ENCODE data around the gene BRD4.

The BRD4 gene

DNA sequence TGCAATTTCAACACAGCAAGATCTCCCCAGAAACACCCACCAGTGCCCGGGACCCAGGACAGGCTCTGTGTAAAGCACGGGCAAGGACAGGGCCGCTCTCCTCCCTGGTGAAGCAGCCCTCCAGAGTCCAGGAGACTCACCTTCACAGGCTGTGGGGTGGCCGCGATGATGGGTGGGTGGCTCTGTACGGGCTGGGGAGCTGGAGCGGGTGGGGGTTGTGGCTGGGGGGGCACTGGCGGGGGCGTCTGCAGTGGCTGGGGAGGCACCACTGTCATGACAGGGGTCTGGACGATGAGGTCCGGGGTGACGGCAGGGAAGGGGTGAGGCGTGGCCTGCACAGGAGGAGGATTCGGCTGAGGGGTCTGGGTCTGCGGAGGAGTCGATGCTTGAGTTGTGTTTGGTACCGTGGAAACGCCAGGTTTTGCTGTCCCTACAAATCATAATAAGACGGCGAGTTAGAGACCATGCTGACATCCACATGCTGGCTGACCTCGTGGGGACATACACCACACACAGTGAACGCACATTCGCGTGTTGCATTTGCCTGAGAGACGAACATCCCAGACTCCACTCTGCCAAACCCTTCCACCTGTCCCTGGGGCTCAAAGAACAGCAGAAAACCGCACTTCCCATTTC lies 67.0 kb downstream of the BRD4 start:
- DNase-seq (ENCODE audit: insufficient read length, low spot score) = no peak
- no peak for FAIRE-seq
- TF ChIP-seq POLR2A (IDR thresholded peaks at IDR 0.05; ENCODE audit: low read depth, low read length) = no peak

DNA sequence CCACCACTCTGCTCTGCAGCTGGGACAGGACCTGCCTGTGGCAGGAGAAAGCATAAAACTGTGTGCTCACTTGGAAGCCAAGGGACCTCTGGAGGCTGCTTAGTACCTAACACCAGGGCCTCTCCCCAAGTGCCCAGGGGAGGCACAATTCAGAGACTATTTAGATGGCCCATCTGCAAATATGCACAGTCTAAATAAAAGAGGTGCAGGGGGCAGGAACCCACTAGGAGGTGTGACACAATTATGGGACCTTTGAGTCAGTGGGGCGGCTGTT lies 67.5 kb downstream of the BRD4 start:
- DNase-seq (ENCODE audit: insufficient read length, low spot score) (no peak), FAIRE-seq (no peak)
- no peak for TF ChIP-seq POLR2A (IDR thresholded peaks at IDR 0.05; ENCODE audit: low read depth, low read length)

DNA sequence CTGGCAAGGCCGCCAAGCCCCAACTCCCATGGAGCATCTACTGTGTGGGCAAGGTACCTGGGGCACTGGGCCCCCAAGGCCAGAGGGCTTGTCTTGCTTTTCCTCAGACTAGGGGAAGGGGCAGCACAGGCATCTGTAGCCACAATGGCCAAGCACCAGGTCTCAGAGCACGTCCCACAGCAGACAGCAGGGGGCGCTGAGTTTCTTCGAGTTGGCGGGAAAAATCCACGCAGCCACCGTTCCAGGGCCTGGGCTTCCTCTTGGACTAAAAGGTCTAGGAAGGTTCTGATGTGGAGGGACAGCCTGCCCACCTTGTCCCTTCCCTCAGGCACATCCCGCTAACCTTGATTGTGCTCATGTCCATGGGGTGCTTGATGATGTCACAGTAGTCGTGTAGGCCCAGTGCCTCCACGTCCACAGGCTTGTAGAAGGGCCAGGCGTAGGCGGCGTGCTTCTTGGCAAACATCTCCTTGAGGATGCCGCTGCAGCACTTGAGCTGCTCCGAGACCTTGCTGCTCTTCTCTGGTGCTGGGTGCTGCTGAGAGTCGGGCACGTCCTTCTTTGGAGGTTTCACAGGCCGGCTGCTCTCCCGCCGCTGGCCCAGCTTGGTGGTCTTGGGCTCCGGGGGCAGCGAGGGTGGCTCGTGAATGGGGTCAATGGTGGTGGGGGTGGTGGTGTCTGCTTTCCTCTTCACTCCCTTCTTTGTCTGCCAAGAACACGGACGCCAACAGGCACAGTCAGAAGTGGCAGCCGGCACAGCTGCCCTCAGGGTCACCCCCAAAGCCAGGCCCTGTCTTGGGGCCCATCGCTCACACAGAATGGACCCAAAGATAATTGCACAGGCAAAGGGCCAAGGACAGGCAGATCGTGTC lies 68.0 kb downstream of the BRD4 start:
- no peak for TF ChIP-seq POLR2A (IDR thresholded peaks at IDR 0.05; ENCODE audit: low read depth, low read length)
- DNase-seq (ENCODE audit: insufficient read length, low spot score) (no peak), FAIRE-seq (no peak)

DNA sequence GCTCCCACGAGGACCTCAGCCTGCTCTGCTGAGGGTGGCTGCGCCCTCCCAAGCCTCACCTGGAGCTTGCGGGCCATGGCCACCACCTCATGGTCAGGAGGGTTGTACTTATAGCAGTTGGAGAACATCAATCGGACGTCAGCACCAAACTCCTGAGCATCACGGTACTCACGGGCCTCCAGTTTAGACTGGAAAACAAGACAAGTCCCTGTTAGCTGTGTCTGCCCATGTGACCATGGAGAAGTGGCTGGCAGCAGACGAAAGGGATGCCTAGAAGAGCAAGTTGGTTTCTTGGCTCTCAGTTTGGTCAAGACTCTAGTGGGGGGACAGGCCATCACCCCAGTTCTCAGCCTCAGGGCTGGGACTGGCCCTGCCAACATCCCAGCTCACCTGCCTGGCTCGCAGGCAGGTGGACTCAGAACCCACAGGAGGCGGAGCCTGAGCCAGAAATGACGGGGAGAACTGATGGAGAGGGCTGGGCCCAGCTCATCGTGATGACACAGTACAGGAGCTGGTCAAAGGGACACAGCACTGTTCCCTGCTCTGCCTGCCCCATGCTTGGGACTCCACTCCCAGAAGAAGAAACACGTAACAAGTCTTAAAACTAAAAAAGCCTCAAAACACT lies 68.9 kb downstream of the BRD4 start:
- no peak for TF ChIP-seq POLR2A (IDR thresholded peaks at IDR 0.05; ENCODE audit: low read depth, low read length)
- no peak for DNase-seq (ENCODE audit: insufficient read length, low spot score)
- no peak for FAIRE-seq

DNA sequence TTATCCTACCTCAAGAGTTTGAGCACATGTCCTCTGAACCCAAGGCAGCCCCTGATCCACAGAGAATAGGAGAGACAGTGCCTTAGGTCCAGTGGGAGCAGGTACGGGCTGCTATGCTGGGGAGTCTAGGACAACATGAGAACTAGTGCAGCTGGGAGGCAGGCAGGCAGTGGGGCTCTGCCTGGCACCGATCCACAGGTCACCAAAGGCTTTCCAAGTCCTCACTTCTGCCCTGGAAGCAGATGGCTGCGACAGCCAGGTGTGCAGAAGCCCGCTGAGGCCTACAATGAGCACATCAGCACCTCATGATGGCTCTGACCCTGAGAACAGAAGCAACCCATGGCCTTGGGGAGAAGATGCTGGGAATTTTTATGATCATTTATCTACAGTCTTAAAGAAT lies 70.3 kb downstream of the BRD4 start:
- DNase-seq (ENCODE audit: insufficient read length, low spot score) = no peak
- no peak for FAIRE-seq
- TF ChIP-seq POLR2A (IDR thresholded peaks at IDR 0.05; ENCODE audit: low read depth, low read length) = no peak

DNA sequence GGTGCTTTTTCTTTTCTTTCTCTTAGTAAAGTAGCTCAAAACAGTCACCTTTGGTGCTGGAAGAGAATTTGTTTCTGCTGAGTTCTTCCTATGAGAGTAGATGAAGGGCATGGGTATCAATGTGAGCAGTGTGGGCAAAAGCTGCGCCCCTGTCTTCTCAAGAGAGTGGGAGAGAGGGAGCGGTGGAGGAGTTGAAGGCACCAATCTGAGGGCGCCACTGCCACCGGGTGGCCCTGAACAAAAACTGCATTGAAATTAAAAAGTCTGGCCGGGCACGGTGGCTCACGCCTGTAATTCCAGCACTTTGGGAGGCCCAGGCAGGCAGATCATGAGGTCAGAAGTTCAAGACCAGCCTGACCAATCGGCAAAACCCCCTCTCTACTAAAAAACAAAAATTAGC lies 71.4 kb downstream of the BRD4 start:
- no peak for TF ChIP-seq POLR2A (IDR thresholded peaks at IDR 0.05; ENCODE audit: low read depth, low read length)
- DNase-seq (ENCODE audit: insufficient read length, low spot score) = no peak
- FAIRE-seq = no peak

DNA sequence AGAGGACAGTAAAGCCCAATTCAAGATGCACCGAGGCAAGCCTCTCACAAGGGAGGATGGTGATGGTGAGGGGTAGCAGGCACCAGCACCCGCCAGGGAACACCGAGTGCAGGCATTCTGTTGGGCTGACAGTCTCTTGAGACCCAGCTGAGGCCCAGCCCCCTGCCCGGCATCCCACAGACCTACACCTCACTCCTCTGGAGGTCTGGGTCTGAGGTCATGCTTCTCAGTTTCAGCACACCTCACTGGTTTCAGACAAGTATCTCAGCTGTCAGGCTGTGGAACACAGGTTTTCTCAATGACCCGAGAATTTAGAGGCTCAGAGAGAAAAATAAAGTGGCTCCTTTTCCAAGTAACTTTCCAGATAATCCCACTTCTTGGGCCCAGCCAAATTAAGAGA lies 72.4 kb downstream of the BRD4 start:
- TF ChIP-seq POLR2A (IDR thresholded peaks at IDR 0.05; ENCODE audit: low read depth, low read length) = no peak
- DNase-seq (ENCODE audit: insufficient read length, low spot score) (no peak), FAIRE-seq (no peak)

DNA sequence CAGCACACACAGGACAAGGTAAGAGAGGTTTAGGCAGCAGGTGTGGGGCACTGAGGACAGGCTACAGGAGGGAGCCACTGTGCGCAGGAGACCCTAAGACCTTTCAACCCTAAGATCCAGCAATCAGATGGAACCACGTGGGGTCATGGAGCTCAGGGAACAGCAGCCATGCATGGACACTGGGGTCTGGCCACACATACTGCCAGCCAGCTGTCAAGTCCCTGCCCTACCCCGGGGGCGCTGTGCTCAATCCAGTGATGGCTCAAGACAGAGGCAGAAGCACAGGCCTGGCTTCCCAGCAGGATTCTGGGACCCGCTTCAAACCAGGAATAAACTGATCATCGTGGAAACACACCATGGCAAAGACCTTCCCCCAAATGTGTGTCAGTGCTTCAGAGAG lies 74.6 kb downstream of the BRD4 start:
- TF ChIP-seq POLR2A (IDR thresholded peaks at IDR 0.05; ENCODE audit: low read depth, low read length) = no peak
- FAIRE-seq = no peak

DNA sequence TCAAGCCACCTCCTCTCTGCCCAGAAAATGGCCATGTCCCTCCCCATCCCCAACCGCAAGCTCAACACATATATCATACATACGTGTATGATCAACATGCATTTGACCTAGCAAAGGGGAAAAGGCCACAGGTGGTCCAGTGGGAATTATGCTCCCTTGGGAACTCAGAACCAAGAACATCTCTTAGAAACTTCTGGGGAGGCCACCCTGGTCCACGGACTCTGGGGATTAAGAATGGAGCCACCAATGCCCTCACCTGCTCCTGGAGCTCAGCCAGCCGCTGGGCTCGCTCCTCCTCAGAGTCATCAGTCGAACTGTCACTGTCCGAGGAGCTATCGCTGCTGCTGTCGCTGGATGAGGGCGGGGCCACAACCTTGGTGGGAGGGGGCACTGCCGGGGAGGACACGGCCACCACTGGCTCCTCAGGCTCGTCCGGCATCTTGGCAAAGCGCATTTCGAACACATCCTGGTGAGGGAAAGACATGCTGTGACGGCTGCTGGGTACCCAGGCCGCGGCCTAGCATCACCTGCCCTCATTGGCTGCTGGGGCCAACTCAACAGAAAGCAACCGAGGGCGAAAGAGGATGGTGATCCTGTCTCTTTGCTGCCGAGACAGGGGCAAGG lies 75.5 kb downstream of the BRD4 start:
- TF ChIP-seq POLR2A (IDR thresholded peaks at IDR 0.05; ENCODE audit: low read depth, low read length) = no peak
- DNase-seq (ENCODE audit: insufficient read length, low spot score) (no peak), FAIRE-seq (no peak)

More for the DNA sequence above, 74.6 kb downstream of the BRD4 start:
- no peak for DNase-seq (ENCODE audit: insufficient read length, low spot score)

DNA sequence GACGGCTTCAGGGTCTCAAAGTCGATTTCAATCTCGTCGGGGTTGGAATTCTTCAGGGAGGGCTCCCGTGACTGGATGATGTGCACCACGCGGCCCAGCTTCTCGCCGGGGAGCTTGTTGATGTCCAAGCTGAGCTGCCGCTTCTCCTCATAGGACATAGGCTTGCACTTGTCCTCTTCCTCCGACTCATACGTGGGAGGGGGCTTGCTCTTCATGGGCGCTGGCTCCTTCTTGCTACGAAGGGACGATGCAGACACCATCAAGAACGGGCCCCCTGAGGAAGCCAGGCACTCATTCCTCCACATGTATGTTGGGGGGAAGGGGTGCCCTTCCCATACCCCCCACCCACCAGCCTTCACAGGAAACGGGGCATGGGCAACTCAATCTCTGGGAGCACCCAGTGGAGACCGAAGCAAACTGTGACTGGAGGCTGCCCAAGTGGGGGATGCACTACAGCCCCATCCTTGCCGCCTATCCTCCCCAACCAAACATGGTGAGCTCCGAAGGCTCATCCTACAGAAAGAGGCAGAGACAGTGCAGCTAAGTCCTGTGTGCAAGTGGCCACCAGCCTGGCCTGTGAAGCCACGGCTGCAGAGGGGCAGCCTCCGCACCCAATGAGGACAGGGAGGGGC lies 76.9 kb downstream of the BRD4 start:
- DNase-seq (ENCODE audit: insufficient read length, low spot score) = no peak
- TF ChIP-seq POLR2A (IDR thresholded peaks at IDR 0.05; ENCODE audit: low read depth, low read length) = no peak
- no peak for FAIRE-seq

DNA sequence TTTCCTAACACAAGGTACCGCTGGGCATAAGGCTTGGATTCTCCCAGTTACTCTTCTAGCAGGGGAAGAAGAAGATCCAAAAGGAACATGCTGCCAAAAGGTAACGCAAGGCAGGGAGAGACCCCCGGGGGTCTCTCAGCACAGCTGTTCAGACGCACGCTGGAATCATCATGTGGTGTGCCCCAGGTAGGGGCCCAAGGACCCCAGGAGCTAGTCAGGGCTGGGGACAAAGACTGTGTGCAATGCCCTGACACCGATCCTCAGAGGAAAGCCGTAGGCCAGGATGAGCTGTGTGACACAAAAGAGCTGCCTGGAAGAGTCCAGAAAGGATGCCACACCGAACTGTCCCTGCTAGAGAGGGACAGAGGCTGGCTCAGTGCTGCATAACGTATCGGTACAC lies 77.8 kb downstream of the BRD4 start:
- TF ChIP-seq POLR2A (IDR thresholded peaks at IDR 0.05; ENCODE audit: low read depth, low read length) = no peak
- DNase-seq (ENCODE audit: insufficient read length, low spot score) (no peak), FAIRE-seq (no peak)

DNA sequence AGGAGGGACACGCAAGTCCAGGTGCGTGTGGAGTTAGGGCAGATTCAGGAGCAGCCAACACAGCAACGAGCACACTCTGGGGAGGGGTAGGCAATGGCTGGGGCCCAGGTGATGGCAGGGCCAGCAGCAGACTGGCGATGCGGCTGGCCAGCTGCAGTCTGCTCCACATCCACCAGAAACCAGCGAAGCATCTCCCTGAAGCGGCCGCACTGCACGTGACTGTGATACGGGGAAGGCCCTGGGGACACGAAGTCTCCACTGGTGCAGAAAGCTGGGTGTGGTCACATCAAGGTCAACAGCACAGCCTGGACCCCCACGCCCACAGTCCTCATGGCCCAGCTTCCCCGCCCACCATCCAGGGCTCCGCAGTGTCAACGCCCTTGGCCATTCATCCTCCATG lies 78.8 kb downstream of the BRD4 start:
- DNase-seq (ENCODE audit: insufficient read length, low spot score) (no peak), FAIRE-seq (no peak)
- no peak for TF ChIP-seq POLR2A (IDR thresholded peaks at IDR 0.05; ENCODE audit: low read depth, low read length)

DNA sequence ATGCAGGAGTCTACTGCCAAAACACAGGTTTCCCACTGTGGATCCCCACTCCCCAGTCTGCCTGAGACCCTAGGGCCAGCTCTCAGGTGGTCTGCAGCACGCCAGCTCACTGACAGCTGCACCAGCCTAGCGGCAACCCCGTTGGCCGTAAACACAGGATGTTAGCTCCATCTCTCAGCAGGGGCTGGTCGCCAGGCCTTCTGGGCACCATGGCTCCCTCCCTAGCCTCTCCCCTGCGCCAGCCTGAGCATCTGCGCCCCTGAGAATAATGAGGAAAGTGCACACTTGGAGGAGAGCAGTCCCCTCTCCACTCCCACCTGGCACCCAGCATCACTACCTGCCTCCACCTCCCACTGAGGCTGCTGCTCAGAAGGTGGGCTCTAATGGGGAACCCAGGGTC lies 79.3 kb downstream of the BRD4 start:
- DNase-seq (ENCODE audit: insufficient read length, low spot score) = no peak
- no peak for FAIRE-seq
- TF ChIP-seq POLR2A (IDR thresholded peaks at IDR 0.05; ENCODE audit: low read depth, low read length) = no peak

DNA sequence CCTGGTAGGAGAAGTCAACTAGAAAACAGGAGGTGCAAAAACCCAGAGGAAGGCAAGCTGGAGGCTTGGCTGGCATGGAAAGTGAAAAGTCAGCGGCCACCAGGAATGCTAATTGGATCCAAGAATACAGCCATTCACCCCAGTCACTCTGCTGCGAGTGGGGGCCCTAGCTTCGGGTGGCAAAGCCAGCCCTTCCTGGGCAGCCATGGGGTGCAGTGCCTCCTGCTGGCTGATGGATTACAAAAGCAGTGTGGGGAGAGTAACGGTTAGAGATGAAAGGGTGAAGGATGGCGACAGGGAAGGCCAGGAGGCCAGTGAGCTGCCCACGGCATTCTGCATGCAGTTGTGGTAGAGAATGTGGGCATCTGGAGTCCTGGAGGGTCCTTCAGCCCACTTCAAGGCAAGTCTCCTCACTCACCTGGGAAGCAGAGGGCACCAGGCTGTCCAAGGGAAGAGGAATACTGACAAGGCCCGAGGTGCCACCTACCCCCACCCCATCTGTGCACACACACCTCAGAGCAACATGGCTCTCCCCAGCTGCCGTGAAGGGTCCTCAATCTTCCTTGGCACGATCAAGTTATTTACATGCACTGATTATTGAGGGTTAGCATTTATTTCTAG lies 79.8 kb downstream of the BRD4 start:
- no peak for FAIRE-seq
- peak; percentile 43 for DNase-seq (ENCODE audit: insufficient read length, low spot score)
- no peak for TF ChIP-seq POLR2A (IDR thresholded peaks at IDR 0.05; ENCODE audit: low read depth, low read length)
